ENCODE measurements around the gene ARHGAP23.

The ARHGAP23 gene

GRCh38 chr17:38405654-38406053, 22.6 kb upstream of the ARHGAP23 start:
- Histone ChIP-seq H3K4me3 (ENCODE audit: low read length) (no peak overlapping the region), H3K9me3 (ENCODE audit: control insufficient read depth, insufficient read depth, low read length) (no peaks in the 10 kb centered on the region), H3K36me3 (ENCODE audit: control insufficient read depth, insufficient read depth, low read length) (0 out of 2 replicates have a peak, but pooled peaks cover 3% of the 10 kb centered on the region), H3K27ac (ENCODE audit: low read length) (no peak overlapping the region), H3K27me3 (ENCODE audit: control insufficient read depth, insufficient read depth, low read length) (no peaks in the 10 kb centered on the region), H3K4me1 (ENCODE audit: control insufficient read depth, insufficient read depth, low read length) (peaks cover 9% of the 10 kb centered on the region; the same call in 1 of the 2 replicates)
- no CpG with 5 or more reads among the region's 4 CpGs for WGBS (ENCODE audit: insufficient coverage, insufficient read length)
- no peak for DNase-seq (ENCODE audit: low read depth, low spot score)

- Histone ChIP-seq H3K9me3 (ENCODE audit: control insufficient read depth, insufficient read depth, low read length) (no peaks in the 10 kb centered on the region), H3K36me3 (ENCODE audit: control insufficient read depth, insufficient read depth, low read length) (no peaks in the 10 kb centered on the region), H3K27me3 (ENCODE audit: control insufficient read depth, insufficient read depth, low read length) (no peaks in the 10 kb centered on the region), H3K4me1 (ENCODE audit: control insufficient read depth, insufficient read depth, low read length) (peaks cover 4% of the 10 kb centered on the region; the same call in 1 of the 2 replicates), H3K4me3 (ENCODE audit: low read length) (no peak overlapping the region), H3K27ac (ENCODE audit: low read length) (no peak overlapping the region)
- no peak for DNase-seq (ENCODE audit: low read depth, low spot score)
- no CpG with 5 or more reads among the region's 1 CpG for WGBS (ENCODE audit: insufficient coverage, insufficient read length)
These were observed 18.1 kb upstream of the ARHGAP23 start for GRCh38 chr17:38410201-38410600.

GRCh38 chr17:38415250-38416194, 12.7 kb upstream of the ARHGAP23 start:
- Histone ChIP-seq H3K4me1 (ENCODE audit: control insufficient read depth, insufficient read depth, low read length) (peaks cover 21% of the 10 kb centered on the region; the same call in 1 of the 2 replicates), H3K36me3 (ENCODE audit: control insufficient read depth, insufficient read depth, low read length) (no peaks in the 10 kb centered on the region; the same call in 1 of the 2 replicates), H3K9me3 (ENCODE audit: control insufficient read depth, insufficient read depth, low read length) (no peaks in the 10 kb centered on the region), H3K27me3 (ENCODE audit: control insufficient read depth, insufficient read depth, low read length) (no peaks in the 10 kb centered on the region; the same call in 1 of the 2 replicates), H3K27ac (ENCODE audit: low read length) (no peak overlapping the region), H3K4me3 (ENCODE audit: low read length) (no peak overlapping the region; the same call in 1 of the 2 replicates)
- WGBS (ENCODE audit: insufficient coverage, insufficient read length), result no CpG with 5 or more reads among the region's 22 CpGs
- DNase-seq (ENCODE audit: low read depth, low spot score), result no peak

GRCh38 chr17:38416840-38417209, 11.4 kb upstream of the ARHGAP23 start:
- H3K27ac ChIP-seq (ENCODE audit: low read length), result no peak overlapping the region
- no peak overlapping the region for H3K4me3 ChIP-seq (ENCODE audit: low read length)
- H3K4me1 ChIP-seq (ENCODE audit: control insufficient read depth, insufficient read depth, low read length), result peaks cover 24% of the 10 kb centered on the region
- WGBS (ENCODE audit: insufficient coverage, insufficient read length), result no CpG with 5 or more reads among the region's 1 CpG
- no peaks in the 10 kb centered on the region; the same call in 1 of the 2 replicates for H3K36me3 ChIP-seq (ENCODE audit: control insufficient read depth, insufficient read depth, low read length)
- no peak for DNase-seq (ENCODE audit: low read depth, low spot score)
- H3K9me3 ChIP-seq (ENCODE audit: control insufficient read depth, insufficient read depth, low read length), result no peaks in the 10 kb centered on the region
- H3K27me3 ChIP-seq (ENCODE audit: control insufficient read depth, insufficient read depth, low read length), result no peaks in the 10 kb centered on the region; the same call in 1 of the 2 replicates

- H3K4me3 ChIP-seq (ENCODE audit: low read length), result no peak overlapping the region
- H3K36me3 ChIP-seq (ENCODE audit: control insufficient read depth, insufficient read depth, low read length), result no peaks in the 10 kb centered on the region; the same call in 1 of the 2 replicates
- H3K27ac ChIP-seq (ENCODE audit: low read length), result no peak overlapping the region
- DNase-seq (ENCODE audit: low read depth, low spot score), result no peak
- peaks cover 25% of the 10 kb centered on the region for H3K4me1 ChIP-seq (ENCODE audit: control insufficient read depth, insufficient read depth, low read length)
- whole genome bisulfite sequencing (ENCODE audit: insufficient coverage, insufficient read length), result no CpG with 5 or more reads among the region's 11 CpGs
- H3K9me3 ChIP-seq (ENCODE audit: control insufficient read depth, insufficient read depth, low read length), result no peaks in the 10 kb centered on the region
- no peaks in the 10 kb centered on the region; the same call in 1 of the 2 replicates for H3K27me3 ChIP-seq (ENCODE audit: control insufficient read depth, insufficient read depth, low read length)
These were observed 10.9 kb upstream of the ARHGAP23 start for GRCh38 chr17:38417210-38417951.

GRCh38 chr17:38418062-38418692, 10.1 kb upstream of the ARHGAP23 start:
- no peaks in the 10 kb centered on the region; the same call in 1 of the 2 replicates for H3K36me3 ChIP-seq (ENCODE audit: control insufficient read depth, insufficient read depth, low read length)
- DNase-seq (ENCODE audit: low read depth, low spot score), result no peak
- H3K4me3 ChIP-seq (ENCODE audit: low read length), result no peak overlapping the region
- WGBS (ENCODE audit: insufficient coverage, insufficient read length), result no CpG with 5 or more reads among the region's 7 CpGs
- no peaks in the 10 kb centered on the region for H3K9me3 ChIP-seq (ENCODE audit: control insufficient read depth, insufficient read depth, low read length)
- no peaks in the 10 kb centered on the region; the same call in 1 of the 2 replicates for H3K27me3 ChIP-seq (ENCODE audit: control insufficient read depth, insufficient read depth, low read length)
- peaks cover 26% of the 10 kb centered on the region for H3K4me1 ChIP-seq (ENCODE audit: control insufficient read depth, insufficient read depth, low read length)
- H3K27ac ChIP-seq (ENCODE audit: low read length), result no peak overlapping the region

- no peaks in the 10 kb centered on the region; the same call in 1 of the 2 replicates for H3K36me3 ChIP-seq (ENCODE audit: control insufficient read depth, insufficient read depth, low read length)
- peaks cover 26% of the 10 kb centered on the region for H3K4me1 ChIP-seq (ENCODE audit: control insufficient read depth, insufficient read depth, low read length)
- no peak for DNase-seq (ENCODE audit: low read depth, low spot score)
- no peaks in the 10 kb centered on the region for H3K9me3 ChIP-seq (ENCODE audit: control insufficient read depth, insufficient read depth, low read length)
- H3K4me3 ChIP-seq (ENCODE audit: low read length), result peak overlapping the region; percentile 65
- no peaks in the 10 kb centered on the region; the same call in 1 of the 2 replicates for H3K27me3 ChIP-seq (ENCODE audit: control insufficient read depth, insufficient read depth, low read length)
- no CpG with 5 or more reads among the region's 78 CpGs for WGBS (ENCODE audit: insufficient coverage, insufficient read length)
- H3K27ac ChIP-seq (ENCODE audit: low read length), result no peak overlapping the region
These were observed 9.4 kb upstream of the ARHGAP23 start for GRCh38 chr17:38418693-38419507.

GRCh38 chr17:38419508-38419981, 8.7 kb upstream of the ARHGAP23 start:
- Histone ChIP-seq H3K9me3 (ENCODE audit: control insufficient read depth, insufficient read depth, low read length) (no peaks in the 10 kb centered on the region), H3K4me3 (ENCODE audit: low read length) (peak overlapping the region; percentile 65; the same call in 1 of the 2 replicates), H3K27me3 (ENCODE audit: control insufficient read depth, insufficient read depth, low read length) (no peaks in the 10 kb centered on the region; the same call in 1 of the 2 replicates), H3K27ac (ENCODE audit: low read length) (no peak overlapping the region), H3K4me1 (ENCODE audit: control insufficient read depth, insufficient read depth, low read length) (peaks cover 26% of the 10 kb centered on the region), H3K36me3 (ENCODE audit: control insufficient read depth, insufficient read depth, low read length) (no peaks in the 10 kb centered on the region; the same call in 1 of the 2 replicates)
- WGBS (ENCODE audit: insufficient coverage, insufficient read length), result no CpG with 5 or more reads among the region's 10 CpGs
- no peak for DNase-seq (ENCODE audit: low read depth, low spot score)

- no CpG with 5 or more reads among the region's 6 CpGs for WGBS (ENCODE audit: insufficient coverage, insufficient read length)
- H3K4me3 ChIP-seq (ENCODE audit: low read length), result no peak overlapping the region
- no peak overlapping the region for H3K27ac ChIP-seq (ENCODE audit: low read length)
- no peaks in the 10 kb centered on the region; the same call in 1 of the 2 replicates for H3K36me3 ChIP-seq (ENCODE audit: control insufficient read depth, insufficient read depth, low read length)
- H3K27me3 ChIP-seq (ENCODE audit: control insufficient read depth, insufficient read depth, low read length), result no peaks in the 10 kb centered on the region; the same call in 1 of the 2 replicates
- no peaks in the 10 kb centered on the region for H3K9me3 ChIP-seq (ENCODE audit: control insufficient read depth, insufficient read depth, low read length)
- H3K4me1 ChIP-seq (ENCODE audit: control insufficient read depth, insufficient read depth, low read length), result peaks cover 22% of the 10 kb centered on the region
- DNase-seq (ENCODE audit: low read depth, low spot score), result no peak
These were observed 7.7 kb upstream of the ARHGAP23 start for GRCh38 chr17:38420518-38420917.
